ENCODE data around the gene TRAPPC14.

DNA sequence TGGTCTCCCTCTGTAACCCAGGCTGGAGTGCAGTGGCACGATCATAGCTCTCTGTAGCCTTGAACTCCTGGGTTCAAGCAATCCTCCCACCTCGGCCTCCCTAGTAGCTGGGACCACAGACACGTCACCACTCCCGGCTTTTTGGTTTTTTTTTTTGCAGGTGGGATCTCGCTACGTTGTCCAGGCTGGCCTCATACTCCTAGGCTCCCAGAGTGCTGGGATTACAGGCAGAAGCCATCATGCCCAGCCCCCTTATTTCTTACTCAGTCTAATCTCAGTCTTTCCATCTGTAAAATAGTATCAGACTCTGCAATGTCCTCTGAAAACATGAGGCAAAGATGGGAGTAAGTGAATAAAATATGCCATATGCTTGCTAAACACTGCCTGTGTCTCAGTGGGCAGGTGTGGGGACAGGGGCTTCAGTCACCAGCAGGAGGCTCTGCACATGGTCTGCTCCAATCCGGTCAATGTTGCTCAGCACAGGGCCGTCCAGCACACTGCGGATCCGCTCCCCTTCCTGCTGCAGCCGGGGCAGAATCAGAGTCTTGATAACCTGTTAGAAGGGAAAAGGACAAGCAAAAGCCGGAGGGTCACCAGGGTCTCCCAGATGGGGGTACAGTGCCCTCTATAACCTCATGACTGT lies 48.9 kb downstream of the TRAPPC14 start:
- TF ChIP-seq, protein P1, sequence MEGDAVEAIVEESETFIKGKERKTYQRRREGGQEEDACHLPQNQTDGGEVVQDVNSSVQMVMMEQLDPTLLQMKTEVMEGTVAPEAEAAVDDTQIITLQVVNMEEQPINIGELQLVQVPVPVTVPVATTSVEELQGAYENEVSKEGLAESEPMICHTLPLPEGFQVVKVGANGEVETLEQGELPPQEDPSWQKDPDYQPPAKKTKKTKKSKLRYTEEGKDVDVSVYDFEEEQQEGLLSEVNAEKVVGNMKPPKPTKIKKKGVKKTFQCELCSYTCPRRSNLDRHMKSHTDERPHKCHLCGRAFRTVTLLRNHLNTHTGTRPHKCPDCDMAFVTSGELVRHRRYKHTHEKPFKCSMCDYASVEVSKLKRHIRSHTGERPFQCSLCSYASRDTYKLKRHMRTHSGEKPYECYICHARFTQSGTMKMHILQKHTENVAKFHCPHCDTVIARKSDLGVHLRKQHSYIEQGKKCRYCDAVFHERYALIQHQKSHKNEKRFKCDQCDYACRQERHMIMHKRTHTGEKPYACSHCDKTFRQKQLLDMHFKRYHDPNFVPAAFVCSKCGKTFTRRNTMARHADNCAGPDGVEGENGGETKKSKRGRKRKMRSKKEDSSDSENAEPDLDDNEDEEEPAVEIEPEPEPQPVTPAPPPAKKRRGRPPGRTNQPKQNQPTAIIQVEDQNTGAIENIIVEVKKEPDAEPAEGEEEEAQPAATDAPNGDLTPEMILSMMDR (IDR thresholded peaks at IDR 0.05), result no peak
- TF ChIP-seq POLR2AphosphoS5 (IDR thresholded peaks at IDR 0.05) (no peak), POLR2A (IDR thresholded peaks at IDR 0.05) (no peak)

Data from stomach (tissue), 4 donors.